HEK293 (cell line): ENCODE data around the gene ZBTB37.

ENCODE experiments used
- HOXD13 ChIP-seq: sonication (generic); formaldehyde crosslinking; IDR thresholded peaks from 2 replicates; pipeline ENCODE4 v1.8.0; 2022; ENCODE audit warnings: missing genetic modification reagents, borderline replicate concordance
- KLF9 ChIP-seq: fragments of 450-650 bp; formaldehyde crosslinking; IDR thresholded peaks from 2 replicates; pipeline ENCODE4 v1.5.1; 2016; ENCODE audit warnings: missing biosample characterization, missing genetic modification characterization, low read depth
- MZF1 ChIP-seq: fragments of 450-650 bp; formaldehyde crosslinking; IDR thresholded peaks from 2 replicates; pipeline ENCODE4 v1.5.1; 2017; ENCODE audit warnings: missing biosample characterization, missing genetic modification characterization, borderline replicate concordance
- SP7 ChIP-seq: fragments of 450-650 bp; formaldehyde crosslinking; IDR thresholded peaks from 2 replicates; pipeline ENCODE4 v1.5.1; 2016; ENCODE audit warnings: missing biosample characterization, missing genetic modification characterization
- ZNF223 ChIP-seq: fragments of 450-650 bp; formaldehyde crosslinking; IDR thresholded peaks from 2 replicates; pipeline ENCODE4 v1.5.1; 2016; ENCODE audit warnings: missing biosample characterization, missing genetic modification characterization
- ZNF302 ChIP-seq: fragments of 450-650 bp; formaldehyde crosslinking; IDR thresholded peaks from 2 replicates; pipeline ENCODE4 v1.5.1; 2016; ENCODE audit warnings: missing biosample characterization, missing genetic modification characterization, low read depth
- ZNF48 ChIP-seq: fragments of 450-650 bp; formaldehyde crosslinking; IDR thresholded peaks from 2 replicates; pipeline ENCODE4 v1.5.1; 2016; ENCODE audit warnings: missing biosample characterization, missing genetic modification characterization
- ZNF692 ChIP-seq: fragments of 450-650 bp; formaldehyde crosslinking; IDR thresholded peaks from 2 replicates; pipeline ENCODE4 v1.5.1; 2016; ENCODE audit warnings: missing biosample characterization, missing genetic modification characterization
- TF ChIP-seq, protein P1 (sequence below): fragments of 450-650 bp; formaldehyde crosslinking; IDR thresholded peaks from 2 replicates; pipeline ENCODE4 v1.5.1; 2016; ENCODE audit warnings: missing biosample characterization, missing genetic modification characterization, borderline replicate concordance
- TF ChIP-seq, protein P2 (sequence below): fragments of 450-650 bp; formaldehyde crosslinking; IDR thresholded peaks from 2 replicates; pipeline ENCODE4 v1.5.1; 2016; ENCODE audit warnings: missing biosample characterization, missing genetic modification characterization
- TF ChIP-seq, protein P3 (sequence below): fragments of 450-650 bp; formaldehyde crosslinking; IDR thresholded peaks from 2 replicates; pipeline ENCODE4 v1.5.1; 2016; ENCODE audit warnings: missing biosample characterization, missing genetic modification characterization, borderline replicate concordance
- TF ChIP-seq, protein P4 (sequence below): fragments of 450-650 bp; formaldehyde crosslinking; IDR thresholded peaks from 2 replicates; pipeline ENCODE4 v1.5.1; 2017; ENCODE audit warnings: missing biosample characterization, missing genetic modification characterization
- TF ChIP-seq, protein P5 (sequence below): fragments of 450-650 bp; formaldehyde crosslinking; IDR thresholded peaks from 2 replicates; pipeline ENCODE4 v1.5.1; 2016; ENCODE audit warnings: missing biosample characterization, missing genetic modification characterization, low read depth
- TF ChIP-seq, protein P6 (sequence below): fragments of 450-650 bp; formaldehyde crosslinking; IDR thresholded peaks from 2 replicates; pipeline ENCODE4 v1.5.1; 2016; ENCODE audit warnings: missing biosample characterization, missing genetic modification characterization

The ZBTB37 gene

DNA sequence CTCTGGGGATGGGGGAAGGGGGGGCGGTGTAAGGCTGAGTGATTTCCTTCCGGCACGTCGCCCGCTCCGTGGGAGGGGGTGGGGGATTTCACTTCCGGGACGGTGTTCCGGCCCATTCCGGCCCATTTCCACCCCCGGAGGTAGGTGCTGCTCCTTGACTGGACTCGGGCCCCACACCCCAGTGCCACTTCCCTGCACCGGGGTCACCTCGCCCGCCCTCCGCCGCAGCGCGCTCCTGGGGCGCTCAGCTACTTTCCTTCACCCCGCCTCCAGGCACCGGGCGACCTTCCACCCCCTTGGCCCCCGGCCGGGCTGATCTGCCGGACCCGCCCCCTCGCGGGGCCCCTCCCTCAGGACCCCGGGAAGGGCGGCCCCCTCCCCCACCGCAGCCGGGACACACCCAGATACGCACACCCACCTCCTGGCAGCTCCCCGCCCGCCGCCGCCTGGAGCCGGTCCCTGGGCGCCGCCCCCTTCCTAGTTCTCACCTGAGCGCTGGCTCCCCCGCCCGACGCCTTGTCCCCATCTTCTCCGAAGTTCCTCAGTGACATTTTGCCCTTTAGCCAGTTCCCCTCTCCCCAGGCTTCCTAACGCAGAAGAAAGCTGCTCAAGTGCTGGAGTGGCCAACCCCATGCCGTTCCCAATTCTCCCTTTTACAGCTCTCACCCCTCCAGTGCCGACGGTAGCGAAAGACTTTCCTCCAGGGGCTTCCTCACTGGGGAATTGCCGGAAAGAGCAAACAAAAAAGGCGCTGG is at the start of gene ZBTB37 (continued):
- TF ChIP-seq, protein P1, sequence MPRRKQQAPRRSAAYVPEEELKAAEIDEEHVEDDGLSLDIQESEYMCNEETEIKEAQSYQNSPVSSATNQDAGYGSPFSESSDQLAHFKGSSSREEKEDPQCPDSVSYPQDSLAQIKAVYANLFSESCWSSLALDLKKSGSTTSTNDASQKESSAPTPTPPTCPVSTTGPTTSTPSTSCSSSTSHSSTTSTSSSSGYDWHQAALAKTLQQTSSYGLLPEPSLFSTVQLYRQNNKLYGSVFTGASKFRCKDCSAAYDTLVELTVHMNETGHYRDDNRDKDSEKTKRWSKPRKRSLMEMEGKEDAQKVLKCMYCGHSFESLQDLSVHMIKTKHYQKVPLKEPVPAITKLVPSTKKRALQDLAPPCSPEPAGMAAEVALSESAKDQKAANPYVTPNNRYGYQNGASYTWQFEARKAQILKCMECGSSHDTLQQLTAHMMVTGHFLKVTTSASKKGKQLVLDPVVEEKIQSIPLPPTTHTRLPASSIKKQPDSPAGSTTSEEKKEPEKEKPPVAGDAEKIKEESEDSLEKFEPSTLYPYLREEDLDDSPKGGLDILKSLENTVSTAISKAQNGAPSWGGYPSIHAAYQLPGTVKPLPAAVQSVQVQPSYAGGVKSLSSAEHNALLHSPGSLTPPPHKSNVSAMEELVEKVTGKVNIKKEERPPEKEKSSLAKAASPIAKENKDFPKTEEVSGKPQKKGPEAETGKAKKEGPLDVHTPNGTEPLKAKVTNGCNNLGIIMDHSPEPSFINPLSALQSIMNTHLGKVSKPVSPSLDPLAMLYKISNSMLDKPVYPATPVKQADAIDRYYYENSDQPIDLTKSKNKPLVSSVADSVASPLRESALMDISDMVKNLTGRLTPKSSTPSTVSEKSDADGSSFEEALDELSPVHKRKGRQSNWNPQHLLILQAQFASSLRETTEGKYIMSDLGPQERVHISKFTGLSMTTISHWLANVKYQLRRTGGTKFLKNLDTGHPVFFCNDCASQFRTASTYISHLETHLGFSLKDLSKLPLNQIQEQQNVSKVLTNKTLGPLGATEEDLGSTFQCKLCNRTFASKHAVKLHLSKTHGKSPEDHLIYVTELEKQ = peak; percentile 49; the same call in 1 of the 2 replicates
- TF ChIP-seq, protein P2, sequence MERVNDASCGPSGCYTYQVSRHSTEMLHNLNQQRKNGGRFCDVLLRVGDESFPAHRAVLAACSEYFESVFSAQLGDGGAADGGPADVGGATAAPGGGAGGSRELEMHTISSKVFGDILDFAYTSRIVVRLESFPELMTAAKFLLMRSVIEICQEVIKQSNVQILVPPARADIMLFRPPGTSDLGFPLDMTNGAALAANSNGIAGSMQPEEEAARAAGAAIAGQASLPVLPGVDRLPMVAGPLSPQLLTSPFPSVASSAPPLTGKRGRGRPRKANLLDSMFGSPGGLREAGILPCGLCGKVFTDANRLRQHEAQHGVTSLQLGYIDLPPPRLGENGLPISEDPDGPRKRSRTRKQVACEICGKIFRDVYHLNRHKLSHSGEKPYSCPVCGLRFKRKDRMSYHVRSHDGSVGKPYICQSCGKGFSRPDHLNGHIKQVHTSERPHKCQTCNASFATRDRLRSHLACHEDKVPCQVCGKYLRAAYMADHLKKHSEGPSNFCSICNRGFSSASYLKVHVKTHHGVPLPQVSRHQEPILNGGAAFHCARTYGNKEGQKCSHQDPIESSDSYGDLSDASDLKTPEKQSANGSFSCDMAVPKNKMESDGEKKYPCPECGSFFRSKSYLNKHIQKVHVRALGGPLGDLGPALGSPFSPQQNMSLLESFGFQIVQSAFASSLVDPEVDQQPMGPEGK (tag by site-specific recombination) = peak; percentile 99
- TF ChIP-seq, protein P3, sequence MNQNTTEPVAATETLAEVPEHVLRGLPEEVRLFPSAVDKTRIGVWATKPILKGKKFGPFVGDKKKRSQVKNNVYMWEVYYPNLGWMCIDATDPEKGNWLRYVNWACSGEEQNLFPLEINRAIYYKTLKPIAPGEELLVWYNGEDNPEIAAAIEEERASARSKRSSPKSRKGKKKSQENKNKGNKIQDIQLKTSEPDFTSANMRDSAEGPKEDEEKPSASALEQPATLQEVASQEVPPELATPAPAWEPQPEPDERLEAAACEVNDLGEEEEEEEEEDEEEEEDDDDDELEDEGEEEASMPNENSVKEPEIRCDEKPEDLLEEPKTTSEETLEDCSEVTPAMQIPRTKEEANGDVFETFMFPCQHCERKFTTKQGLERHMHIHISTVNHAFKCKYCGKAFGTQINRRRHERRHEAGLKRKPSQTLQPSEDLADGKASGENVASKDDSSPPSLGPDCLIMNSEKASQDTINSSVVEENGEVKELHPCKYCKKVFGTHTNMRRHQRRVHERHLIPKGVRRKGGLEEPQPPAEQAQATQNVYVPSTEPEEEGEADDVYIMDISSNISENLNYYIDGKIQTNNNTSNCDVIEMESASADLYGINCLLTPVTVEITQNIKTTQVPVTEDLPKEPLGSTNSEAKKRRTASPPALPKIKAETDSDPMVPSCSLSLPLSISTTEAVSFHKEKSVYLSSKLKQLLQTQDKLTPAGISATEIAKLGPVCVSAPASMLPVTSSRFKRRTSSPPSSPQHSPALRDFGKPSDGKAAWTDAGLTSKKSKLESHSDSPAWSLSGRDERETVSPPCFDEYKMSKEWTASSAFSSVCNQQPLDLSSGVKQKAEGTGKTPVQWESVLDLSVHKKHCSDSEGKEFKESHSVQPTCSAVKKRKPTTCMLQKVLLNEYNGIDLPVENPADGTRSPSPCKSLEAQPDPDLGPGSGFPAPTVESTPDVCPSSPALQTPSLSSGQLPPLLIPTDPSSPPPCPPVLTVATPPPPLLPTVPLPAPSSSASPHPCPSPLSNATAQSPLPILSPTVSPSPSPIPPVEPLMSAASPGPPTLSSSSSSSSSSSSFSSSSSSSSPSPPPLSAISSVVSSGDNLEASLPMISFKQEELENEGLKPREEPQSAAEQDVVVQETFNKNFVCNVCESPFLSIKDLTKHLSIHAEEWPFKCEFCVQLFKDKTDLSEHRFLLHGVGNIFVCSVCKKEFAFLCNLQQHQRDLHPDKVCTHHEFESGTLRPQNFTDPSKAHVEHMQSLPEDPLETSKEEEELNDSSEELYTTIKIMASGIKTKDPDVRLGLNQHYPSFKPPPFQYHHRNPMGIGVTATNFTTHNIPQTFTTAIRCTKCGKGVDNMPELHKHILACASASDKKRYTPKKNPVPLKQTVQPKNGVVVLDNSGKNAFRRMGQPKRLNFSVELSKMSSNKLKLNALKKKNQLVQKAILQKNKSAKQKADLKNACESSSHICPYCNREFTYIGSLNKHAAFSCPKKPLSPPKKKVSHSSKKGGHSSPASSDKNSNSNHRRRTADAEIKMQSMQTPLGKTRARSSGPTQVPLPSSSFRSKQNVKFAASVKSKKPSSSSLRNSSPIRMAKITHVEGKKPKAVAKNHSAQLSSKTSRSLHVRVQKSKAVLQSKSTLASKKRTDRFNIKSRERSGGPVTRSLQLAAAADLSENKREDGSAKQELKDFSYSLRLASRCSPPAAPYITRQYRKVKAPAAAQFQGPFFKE (tag by site-specific recombination) = no peak
- TF ChIP-seq ZNF692 (peak; percentile 88), MZF1 (tag by site-specific recombination) (peak; percentile 38; the same call in 1 of the 2 replicates), ZNF48 (tag by site-specific recombination) (no peak), ZNF302 (0 out of 2 replicates have a peak, but pooled peaks have one; percentile 7), KLF9 (peak; percentile 99), ZNF223 (no peak), HOXD13 (CRISPR knock-in tag) (no peak), SP7 (tag by site-specific recombination) (peak; percentile 72)
- TF ChIP-seq, protein P4, sequence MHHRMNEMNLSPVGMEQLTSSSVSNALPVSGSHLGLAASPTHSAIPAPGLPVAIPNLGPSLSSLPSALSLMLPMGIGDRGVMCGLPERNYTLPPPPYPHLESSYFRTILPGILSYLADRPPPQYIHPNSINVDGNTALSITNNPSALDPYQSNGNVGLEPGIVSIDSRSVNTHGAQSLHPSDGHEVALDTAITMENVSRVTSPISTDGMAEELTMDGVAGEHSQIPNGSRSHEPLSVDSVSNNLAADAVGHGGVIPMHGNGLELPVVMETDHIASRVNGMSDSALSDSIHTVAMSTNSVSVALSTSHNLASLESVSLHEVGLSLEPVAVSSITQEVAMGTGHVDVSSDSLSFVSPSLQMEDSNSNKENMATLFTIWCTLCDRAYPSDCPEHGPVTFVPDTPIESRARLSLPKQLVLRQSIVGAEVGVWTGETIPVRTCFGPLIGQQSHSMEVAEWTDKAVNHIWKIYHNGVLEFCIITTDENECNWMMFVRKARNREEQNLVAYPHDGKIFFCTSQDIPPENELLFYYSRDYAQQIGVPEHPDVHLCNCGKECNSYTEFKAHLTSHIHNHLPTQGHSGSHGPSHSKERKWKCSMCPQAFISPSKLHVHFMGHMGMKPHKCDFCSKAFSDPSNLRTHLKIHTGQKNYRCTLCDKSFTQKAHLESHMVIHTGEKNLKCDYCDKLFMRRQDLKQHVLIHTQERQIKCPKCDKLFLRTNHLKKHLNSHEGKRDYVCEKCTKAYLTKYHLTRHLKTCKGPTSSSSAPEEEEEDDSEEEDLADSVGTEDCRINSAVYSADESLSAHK (tag by site-specific recombination) = peak; percentile 44; the same call in 1 of the 2 replicates
- TF ChIP-seq, protein P5, sequence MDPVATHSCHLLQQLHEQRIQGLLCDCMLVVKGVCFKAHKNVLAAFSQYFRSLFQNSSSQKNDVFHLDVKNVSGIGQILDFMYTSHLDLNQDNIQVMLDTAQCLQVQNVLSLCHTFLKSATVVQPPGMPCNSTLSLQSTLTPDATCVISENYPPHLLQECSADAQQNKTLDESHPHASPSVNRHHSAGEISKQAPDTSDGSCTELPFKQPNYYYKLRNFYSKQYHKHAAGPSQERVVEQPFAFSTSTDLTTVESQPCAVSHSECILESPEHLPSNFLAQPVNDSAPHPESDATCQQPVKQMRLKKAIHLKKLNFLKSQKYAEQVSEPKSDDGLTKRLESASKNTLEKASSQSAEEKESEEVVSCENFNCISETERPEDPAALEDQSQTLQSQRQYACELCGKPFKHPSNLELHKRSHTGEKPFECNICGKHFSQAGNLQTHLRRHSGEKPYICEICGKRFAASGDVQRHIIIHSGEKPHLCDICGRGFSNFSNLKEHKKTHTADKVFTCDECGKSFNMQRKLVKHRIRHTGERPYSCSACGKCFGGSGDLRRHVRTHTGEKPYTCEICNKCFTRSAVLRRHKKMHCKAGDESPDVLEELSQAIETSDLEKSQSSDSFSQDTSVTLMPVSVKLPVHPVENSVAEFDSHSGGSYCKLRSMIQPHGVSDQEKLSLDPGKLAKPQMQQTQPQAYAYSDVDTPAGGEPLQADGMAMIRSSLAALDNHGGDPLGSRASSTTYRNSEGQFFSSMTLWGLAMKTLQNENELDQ (tag by site-specific recombination) = no peak
- TF ChIP-seq, protein P6, sequence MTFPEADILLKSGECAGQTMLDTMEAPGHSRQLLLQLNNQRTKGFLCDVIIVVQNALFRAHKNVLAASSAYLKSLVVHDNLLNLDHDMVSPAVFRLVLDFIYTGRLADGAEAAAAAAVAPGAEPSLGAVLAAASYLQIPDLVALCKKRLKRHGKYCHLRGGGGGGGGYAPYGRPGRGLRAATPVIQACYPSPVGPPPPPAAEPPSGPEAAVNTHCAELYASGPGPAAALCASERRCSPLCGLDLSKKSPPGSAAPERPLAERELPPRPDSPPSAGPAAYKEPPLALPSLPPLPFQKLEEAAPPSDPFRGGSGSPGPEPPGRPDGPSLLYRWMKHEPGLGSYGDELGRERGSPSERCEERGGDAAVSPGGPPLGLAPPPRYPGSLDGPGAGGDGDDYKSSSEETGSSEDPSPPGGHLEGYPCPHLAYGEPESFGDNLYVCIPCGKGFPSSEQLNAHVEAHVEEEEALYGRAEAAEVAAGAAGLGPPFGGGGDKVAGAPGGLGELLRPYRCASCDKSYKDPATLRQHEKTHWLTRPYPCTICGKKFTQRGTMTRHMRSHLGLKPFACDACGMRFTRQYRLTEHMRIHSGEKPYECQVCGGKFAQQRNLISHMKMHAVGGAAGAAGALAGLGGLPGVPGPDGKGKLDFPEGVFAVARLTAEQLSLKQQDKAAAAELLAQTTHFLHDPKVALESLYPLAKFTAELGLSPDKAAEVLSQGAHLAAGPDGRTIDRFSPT (tag by site-specific recombination) = peak; percentile 89
